Measurements from ENCODE around the gene TOP2A.

TOP2A gene

DNA sequence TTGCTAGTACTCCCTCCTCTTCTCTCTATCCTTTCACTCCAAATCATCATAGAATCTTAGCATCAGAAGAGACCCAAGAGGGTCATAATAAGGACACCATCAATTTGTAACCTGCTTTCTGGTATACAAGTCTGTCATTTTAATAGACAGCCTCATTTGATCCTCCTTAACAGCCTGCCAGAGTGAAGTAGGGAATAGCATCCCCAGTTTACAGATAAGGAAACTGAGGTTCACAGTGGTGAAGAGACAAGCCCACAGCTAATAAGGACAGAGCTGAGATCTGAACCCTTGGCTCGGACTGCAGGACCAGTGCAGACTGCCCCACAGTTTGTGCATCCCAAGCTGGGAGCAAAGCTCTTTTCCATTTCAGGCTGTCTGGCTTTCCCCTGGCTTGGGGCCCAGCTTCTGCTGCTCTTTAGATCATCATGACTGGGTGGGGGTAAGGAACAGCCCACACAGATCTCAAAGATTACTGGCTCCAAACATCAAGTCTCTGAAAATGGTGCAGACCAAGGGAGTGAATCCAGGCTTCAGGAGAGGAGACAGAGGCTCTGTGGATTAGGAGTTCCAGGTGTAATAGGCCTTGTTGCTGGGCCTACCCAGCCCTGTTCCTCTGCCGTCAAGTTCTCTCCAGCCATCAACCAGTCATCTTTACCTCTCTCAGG, 15.3 kb upstream of the TOP2A start:
- H3K27ac ChIP-seq: no peak overlapping the region
- TF ChIP-seq ZFX (IDR thresholded peaks at IDR 0.05): no peak
- TF ChIP-seq, protein P1, sequence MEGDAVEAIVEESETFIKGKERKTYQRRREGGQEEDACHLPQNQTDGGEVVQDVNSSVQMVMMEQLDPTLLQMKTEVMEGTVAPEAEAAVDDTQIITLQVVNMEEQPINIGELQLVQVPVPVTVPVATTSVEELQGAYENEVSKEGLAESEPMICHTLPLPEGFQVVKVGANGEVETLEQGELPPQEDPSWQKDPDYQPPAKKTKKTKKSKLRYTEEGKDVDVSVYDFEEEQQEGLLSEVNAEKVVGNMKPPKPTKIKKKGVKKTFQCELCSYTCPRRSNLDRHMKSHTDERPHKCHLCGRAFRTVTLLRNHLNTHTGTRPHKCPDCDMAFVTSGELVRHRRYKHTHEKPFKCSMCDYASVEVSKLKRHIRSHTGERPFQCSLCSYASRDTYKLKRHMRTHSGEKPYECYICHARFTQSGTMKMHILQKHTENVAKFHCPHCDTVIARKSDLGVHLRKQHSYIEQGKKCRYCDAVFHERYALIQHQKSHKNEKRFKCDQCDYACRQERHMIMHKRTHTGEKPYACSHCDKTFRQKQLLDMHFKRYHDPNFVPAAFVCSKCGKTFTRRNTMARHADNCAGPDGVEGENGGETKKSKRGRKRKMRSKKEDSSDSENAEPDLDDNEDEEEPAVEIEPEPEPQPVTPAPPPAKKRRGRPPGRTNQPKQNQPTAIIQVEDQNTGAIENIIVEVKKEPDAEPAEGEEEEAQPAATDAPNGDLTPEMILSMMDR (conservative IDR thresholded peaks at IDR 0.05): no peak

GRCh38 chr17:40431231-40431602, 13.5 kb upstream of the TOP2A start:
- TF ChIP-seq ZFX (IDR thresholded peaks at IDR 0.05): no peak
- TF ChIP-seq, protein P1 (conservative IDR thresholded peaks at IDR 0.05): no peak

GRCh38 chr17:40430272-40431230, 12.9 kb upstream of the TOP2A start:
- TF ChIP-seq ZFX (IDR thresholded peaks at IDR 0.05): no peak
- TF ChIP-seq, protein P1 (conservative IDR thresholded peaks at IDR 0.05): no peak
- no peak overlapping the region for H3K27ac ChIP-seq

More at GRCh38 chr17:40431231-40431602, 13.5 kb upstream of the TOP2A start:
- no peak overlapping the region for H3K27ac ChIP-seq

DNA sequence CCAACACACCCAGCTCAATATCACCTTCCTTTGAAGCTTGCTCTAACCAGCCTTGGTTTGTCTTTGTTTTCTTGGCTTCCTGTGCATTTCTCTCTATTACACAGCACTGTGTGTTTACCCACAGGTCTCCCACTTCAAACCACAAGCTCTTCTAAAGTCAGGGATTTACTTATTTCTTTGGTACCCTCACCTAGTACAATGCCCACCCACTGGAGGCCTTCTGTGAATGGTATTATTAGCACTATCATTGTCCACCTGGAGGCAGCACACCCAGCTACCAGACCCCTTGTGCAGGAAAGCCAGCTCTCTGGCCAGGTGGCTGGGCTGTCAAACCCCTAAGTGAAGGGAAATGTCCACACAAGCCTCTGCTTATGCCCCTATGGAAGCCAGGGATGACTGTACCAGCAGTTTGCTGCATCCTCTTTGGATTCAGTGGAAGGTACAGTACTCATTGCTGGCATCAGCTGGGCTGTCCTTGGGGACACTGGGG, 9.4 kb upstream of the TOP2A start:
- no peak overlapping the region for H3K27ac ChIP-seq
- TF ChIP-seq ZFX (IDR thresholded peaks at IDR 0.05): no peak

DNA sequence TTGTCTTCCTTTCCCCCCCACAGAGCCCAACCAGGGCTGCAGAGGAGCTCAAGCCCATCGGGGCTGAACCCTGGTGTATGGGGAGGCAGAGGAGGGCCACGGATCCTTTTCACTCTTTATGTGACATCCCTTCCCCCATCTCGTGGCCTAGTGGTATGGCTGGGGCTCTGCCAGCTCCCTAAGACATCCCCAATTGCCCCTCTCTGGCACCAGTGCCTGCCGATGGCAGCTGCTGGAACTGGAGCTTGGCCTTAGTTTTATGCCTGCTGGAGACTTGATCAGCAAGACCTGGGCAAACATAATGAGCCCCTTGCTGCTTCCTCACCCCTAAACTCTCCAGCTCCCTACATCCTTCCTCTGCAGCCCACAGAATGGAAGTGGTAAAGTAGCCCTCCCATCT, 8.0 kb upstream of the TOP2A start:
- TF ChIP-seq, protein P1 (conservative IDR thresholded peaks at IDR 0.05): no peak
- TF ChIP-seq ZFX (IDR thresholded peaks at IDR 0.05): no peak
- no peak overlapping the region for H3K27ac ChIP-seq

GRCh38 chr17:40422990-40423633, 5.4 kb upstream of the TOP2A start:
- no peak overlapping the region for H3K27ac ChIP-seq
- TF ChIP-seq, protein P1 (conservative IDR thresholded peaks at IDR 0.05): peak; percentile 70
- no peak for TF ChIP-seq ZFX (IDR thresholded peaks at IDR 0.05)

DNA sequence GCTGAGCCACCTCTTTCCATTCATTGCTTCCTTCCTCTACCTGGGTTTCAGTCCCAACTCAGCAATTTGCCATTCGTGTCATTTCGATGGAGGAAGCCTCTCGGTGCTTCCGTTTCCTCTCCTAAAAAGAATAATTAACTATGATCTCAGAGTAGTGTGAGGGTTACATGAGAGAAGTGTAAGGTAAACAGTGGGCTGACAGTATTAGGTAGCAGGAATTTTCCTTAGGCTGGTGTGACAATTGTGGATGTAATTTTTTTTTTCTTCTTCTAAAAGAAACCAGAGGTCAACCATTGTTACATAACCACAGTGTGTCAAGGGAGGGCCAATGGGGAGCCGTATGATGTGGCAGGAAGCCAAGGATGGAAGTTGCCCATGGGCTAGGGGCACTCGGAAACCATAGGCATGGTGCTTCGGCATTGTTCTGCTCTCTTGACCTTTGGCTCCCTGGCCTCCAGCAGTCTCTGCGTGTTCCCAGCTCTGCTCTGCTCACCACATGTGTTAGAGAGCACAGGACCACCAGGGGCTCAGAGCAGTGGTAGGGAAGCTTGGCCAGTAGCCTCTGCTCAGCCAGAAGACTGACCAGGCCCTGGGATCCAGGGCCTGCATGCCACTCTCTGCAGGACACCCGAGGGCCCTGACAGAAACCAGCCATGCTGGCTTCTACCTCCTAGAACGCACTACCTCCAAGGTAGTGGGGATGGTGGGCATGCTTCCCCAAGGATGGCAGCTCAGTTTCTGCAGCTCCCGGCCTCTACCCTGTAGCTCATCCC, 2.0 kb upstream of the TOP2A start:
- no peak for TF ChIP-seq ZFX (IDR thresholded peaks at IDR 0.05)
- TF ChIP-seq, protein P1 (conservative IDR thresholded peaks at IDR 0.05): no peak
- H3K27ac ChIP-seq: no peak overlapping the region

Measured in C4-2B (cell line).